GM19372 (cell line): ENCODE data around the gene GDI1.
"Not testable (repeated sequence)": the region's sequence is repeated elsewhere in the genome, so short reads cannot be mapped to it uniquely, and the experiment has no call there.

Experiments used
- ATAC-seq: cut with Tn5 transposase; IDR thresholded peaks from one replicate; pipeline ENCODE4 v1.9.1; 2021; ENCODE audit warnings: mild to moderate bottlenecking, low read depth, moderate library complexity; ENCODE audit not compliant: unreplicated experiment

Gene GDI1

DNA sequence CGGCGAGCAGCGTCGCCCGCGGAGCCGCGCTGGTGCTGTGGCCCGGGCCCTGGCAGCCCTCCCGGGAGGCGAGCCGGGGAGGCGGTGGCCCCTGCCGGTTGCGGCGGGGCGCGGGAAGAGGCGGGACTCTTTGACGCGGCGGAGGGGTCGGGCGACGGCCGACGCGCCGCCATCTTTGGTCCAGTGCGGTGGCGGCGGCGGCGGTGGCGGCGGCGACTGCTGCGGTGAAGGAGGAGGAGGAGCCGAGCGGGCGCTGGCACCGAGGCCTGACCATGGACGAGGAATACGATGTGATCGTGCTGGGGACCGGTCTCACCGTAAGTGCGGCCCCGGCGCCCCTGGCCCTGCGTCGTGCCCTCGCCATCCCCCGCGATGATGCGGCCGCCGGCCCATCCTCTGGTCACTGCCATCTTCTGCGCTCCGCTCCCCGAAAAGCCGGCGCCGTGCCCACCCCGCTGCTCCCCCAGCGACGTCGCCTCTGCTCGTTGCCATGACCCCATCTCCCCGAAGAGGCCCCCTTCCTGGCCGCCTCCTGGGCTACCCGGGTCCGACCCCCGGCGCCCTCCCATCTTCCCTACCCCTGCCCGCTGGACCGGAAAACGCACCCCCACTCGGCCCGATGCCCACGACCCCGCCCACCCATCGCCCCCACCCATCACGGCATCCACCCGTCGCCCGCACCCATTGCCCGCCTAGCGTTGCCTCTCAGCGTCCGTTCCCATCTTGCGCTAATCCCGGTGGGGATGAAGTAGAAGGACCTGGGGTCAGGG, at the start of gene GDI1:
GDI1 (plus strand) TSS at position 172 of the 770 bp plus-strand sequence; CDS start at position 273, 101 bp downstream.
- ATAC-seq: peak; percentile 38

DNA sequence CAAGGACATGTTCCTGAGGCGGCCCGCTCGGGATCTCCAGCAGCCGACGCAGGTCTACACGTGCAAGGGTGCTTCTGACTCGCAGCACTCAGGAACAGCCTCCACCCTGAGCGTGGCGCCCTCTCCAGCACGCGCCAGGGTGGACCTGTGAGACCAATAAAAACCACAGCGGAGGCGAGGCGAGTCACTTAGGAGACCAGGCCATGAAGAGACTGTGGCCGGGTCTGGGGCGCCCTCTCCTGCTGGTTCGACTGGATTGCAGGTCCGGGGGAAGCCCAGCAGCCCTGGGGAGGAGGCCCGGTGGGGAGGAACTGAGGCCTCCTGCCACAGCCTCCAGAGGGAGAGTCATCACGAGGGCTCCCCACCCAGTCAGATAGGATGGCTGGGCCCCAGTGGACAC, 48.9 kb upstream of the GDI1 start:
- not testable (repeated sequence) for ATAC-seq

DNA sequence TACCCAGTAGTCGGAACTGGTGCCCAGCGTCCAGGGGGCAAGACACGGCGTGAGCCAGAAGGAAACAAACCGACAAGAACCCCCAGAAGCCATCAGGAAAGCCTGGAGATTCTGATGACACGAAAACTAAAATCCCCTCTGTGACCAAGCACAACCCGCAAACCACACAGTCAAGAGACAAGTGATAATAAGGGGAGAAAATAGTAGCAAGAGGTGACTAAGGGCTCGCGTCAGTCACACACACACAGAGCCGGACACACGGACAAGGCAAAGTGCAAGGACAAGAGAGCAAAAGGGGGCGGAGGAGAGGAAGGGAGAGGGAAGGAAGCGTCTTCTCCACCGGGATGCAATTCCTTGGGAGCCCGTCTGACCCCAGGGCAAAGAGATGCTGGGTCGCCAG, 48.3 kb upstream of the GDI1 start:
- ATAC-seq: not testable (repeated sequence)

DNA sequence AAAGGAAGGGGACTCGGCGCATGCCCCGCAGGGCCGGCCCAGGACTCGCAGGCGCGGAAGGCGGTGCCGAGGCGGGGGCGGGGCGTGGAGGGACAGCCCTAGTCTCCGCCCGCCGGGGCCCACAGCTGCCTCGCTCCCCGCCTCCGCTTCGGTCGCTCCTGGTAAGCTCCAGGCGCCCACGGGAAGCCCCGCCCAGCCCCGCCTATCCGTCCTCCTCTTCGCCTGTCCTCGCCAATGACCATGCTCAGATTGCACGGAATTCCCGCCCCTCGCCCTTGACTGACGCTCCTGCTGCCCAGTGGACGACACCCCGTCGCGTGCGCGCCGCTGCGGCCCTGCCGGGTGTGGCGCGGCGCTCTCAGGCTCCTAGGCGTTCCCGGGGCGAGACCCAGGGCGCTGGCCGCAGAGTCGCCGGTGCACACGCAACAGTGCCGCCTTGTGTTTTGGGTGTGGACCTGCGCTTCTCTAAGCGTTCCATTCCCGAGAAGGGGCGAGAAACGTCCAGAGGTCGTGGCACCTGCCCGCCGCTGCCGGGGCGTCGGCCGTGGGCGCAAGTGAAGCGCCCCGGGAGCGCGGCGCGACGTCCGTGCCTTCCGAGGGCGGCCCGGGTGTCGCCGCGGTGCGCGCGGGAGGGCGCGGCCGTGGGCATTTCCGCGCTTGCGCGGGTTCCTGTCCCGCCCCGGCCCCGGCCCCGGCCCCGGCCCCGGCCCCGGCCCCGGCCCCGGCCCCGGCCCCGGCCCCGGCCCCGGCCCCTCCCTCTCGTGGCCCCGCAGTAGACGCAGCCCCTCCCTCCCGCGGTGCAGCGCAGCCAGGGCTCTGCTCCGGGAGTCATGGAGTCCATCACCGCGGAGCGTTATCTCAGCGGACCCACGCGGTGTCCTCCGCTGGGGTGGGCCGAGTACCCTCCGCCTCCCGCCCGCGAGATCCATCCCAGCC, 46.9 kb upstream of the GDI1 start:
- ATAC-seq: peak; percentile 68

DNA sequence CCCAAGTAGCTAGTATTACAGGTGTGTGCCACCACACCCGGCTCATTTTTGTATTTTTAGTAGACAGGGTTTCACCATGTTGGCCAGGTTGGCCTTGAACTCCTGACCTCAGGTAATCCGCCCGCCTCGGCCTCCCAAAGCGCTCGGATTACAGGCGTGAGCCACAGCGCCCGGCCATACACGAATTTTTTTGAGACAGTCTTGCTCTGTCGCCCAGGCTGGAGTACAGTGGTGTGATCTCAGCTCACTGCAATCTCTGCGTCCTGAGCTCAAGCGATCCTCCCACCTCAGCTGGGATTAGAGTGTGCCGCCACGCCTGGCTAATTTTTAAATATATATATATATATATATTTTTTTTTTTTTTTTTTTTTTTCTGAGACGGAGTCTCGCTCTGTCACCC, 40.6 kb upstream of the GDI1 start:
- ATAC-seq: not testable (repeated sequence)

DNA sequence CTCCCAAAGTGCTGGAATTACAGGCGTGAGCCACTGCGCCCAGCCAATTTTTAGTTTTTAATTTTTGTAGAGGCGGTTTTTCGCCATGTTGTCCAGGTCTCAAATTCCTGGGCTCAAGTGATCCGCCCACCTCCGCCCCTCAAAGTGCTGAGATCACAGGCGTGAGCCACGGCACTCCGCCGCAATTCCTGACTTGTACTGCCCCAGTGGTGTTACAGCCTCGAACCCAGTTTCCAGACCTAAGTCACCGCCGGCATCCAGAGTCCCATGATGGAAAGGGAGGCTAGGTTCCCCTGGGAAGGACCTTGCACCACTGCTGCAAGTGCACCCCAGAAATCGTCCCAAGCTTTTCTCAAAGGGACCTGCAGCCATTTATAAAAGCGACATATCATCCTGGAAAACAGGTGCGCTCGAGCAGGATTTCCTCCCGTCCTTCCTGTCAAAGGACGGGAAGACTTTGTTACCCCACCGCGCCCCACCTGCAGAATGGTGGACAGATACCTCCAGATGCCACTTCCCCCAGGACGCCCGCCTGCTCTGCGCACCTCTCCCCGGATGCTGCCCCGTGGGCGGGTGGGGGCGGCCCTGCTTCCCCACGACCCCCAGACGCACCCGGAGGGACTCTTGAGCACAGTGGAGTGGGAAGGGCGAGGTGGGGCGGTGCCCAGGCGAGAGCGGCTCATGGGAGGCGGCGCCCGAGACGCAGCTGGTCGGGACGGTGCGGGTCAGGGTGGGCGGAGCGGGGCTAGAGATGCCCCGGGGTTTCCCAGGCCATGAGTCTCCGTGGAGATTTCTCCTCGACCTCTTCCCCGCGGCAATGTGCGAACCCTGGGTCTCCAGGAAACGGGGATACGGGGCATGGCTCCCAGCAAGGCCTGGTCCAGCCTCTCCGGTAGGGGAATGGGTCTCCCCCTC, 39.7 kb upstream of the GDI1 start:
- ATAC-seq: peak; percentile 51

DNA sequence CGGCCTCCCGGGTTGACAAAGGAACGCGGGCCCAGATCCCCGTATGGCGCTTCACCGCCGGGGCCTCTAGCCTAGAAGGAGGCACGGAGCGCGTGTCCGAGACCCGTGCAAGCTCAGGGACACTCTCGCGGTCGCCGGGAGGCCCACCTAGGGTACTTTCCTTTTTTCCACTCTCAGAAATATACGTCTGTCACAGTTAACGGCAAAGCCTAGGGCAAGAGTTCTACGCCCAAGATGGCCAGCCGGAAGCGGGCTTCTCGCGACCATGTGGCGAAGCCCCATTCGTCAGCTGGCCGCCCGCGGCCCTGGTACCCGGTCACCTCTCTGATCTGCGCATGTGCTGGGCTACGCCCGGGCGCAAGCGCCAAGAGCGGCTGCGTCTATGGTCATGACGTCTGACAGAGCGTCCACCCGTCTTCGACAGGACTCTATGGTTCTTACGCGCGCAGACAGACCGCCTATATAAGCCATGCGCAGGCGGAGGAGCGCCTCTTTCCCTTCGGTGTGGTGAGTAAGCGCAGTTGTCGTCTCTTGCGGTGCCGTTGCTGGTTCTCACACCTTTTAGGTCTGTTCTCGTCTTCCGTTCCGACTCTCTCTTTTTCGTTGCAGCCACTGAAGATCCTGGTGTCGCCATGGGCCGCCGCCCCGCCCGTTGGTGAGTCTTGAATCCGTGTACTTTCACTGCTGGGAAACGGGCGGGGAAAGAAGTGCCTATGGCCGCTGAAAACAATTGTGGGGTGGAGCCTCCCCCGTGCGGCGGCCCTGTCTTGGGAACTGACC, 38.9 kb upstream of the GDI1 start, which contains the start of gene RPL10:
RPL10 (plus strand) TSS at position 490 of the 780 bp plus-strand sequence; CDS start at position 633, 143 bp downstream.
- peak; percentile 70 for ATAC-seq

DNA sequence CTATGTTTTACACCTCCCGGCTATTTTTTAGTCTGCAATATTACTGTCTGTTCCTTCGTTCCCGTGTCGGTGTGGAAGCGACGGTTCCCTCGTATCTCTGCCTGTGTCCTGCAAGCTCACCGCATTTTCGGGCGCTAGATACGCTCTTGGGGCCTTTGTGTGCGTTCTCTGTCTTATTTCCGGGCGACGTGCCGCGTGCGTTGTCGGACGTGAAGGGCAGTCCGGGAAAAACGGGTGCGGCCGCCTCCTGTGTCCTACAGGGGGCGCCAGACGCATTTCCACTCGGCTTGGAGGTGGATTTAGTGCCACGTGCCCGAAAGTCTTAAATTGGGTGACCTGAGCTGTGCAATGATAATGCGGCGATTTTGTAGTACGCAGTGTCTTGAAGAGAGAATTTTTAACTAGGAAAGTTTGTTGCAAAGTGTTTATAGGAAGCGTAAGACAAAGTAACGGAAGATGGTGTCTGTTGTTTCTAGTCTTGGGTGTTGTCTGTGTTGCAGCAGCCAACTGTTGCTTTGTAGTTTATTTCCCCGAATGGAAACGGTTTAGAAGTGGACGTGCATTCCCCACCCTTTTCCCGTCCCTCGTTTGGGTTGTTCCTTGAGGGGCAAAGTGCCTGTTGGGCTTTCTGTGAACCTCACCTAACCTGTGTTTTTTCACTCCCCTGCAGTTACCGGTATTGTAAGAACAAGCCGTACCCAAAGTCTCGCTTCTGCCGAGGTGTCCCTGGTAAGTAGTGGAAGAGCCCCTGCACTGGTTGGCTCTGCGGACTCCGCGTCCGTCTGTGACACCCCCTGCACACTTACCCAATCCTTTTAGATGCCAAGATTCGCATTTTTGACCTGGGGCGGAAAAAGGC, 38.1 kb upstream of the GDI1 start:
- ATAC-seq: peak; percentile 20

DNA sequence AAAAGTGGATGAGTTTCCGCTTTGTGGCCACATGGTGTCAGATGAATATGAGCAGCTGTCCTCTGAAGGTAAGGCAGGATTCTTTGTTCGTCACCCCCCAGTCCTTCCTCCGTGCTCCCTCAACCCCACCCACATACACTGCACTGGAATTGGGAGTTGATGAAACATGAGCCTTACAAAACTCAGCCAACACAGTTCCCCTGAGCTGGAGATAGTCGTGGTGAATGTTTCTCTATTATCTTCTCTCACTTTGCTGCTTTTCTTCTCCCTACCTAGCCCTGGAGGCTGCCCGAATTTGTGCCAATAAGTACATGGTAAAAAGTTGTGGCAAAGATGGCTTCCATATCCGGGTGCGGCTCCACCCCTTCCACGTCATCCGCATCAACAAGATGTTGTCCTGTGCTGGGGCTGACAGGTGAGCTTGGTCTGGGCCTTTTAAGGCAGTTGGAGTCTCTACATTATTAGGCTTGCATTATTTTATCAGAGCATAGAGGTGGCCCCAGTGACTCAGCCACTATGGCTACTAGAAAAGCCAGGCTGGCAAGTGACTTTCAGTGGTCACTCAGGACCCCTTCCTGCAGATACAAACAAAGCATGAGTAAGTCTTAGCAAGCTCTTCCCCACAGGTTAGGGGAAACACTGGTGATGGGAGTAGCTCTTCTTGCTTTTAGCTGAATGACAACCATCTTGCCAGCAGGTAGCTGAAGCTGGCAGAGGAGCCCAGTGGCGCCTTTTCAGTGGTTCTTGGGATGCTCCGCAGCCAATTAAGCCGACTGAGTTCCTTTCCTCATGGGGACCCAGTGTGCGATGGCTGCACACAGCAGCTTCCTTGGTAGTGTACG, 37.2 kb upstream of the GDI1 start:
- ATAC-seq: no peak

DNA sequence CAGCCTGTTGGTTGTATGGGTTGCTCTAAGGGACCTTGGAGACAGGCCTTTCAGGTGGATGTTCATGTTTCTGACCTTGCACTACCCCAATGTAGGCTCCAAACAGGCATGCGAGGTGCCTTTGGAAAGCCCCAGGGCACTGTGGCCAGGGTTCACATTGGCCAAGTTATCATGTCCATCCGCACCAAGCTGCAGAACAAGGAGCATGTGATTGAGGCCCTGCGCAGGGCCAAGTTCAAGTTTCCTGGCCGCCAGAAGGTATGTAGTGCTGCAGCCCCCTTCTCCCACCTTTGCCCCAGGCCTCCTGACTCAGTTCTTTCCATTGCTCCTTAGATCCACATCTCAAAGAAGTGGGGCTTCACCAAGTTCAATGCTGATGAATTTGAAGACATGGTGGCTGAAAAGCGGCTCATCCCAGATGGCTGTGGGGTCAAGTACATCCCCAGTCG, 36.6 kb upstream of the GDI1 start:
- not testable (repeated sequence) for ATAC-seq

DNA sequence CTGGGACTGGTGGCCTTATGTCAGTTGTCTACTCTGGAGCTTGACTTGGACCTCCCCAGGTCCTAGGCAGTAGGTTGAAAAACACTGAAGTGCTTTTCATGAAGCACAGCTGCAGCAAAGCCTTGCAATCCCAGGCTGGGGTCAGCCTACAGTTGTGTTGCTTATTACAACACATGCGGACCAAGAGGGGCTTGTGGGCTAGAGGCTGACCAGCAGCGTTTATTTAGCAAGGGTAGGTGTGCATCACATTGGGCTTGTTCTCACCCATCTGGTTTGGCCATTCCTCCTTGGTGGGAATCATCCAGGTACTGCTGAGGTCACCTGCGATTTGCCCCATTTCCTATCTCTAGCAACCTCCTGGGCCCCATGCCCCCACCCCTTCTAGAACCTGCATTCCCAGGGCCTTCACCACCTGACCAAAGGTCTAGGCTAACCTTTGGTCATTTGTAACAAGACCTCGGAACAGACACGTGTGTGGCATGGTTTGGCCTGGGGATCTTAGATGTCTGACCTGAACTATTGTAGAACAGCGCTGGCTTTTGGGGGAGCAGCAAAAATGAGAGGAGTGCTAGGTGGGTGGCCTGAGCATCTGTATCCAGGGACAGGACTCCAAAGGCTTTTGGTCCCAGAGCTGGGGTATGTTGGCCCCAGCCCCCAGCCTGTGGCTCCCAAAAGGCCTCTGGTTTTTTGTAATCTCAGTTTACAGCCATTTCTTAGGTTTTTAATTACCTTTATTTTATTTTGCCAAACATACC, 35.7 kb upstream of the GDI1 start:
- no peak for ATAC-seq

DNA sequence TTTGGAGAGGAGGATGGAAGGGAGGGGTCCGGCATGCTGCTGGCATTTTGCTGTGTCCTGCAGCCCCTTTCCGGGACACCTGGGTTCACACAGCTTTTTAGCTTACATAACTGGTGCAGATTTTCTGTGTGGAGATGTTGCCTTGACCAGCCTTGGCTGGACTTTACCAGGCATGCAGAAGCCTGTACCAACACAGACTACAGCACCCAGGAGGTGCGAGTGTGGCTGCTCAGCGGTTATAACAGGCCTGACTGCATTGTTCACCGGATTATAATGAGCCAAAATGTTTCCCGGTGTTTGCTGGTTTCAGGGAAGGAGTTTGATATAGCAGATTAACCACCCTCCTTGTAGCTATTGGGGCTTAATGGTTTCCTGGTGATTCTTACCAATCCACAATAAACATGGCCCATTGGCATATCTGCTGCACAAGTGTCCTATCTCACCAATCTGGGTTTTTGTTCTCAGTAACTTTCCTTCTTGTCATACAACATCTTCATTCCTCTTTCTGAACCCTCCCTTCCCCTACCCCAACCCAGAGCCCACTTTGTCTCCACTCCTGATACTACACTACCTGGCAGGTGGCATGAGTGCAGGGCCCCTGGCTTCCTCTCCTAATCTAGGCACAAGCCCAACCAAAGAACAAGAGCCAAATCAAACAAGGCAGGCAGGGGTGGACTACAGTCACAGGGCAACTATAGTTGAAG, 34.9 kb upstream of the GDI1 start:
- ATAC-seq: no peak

DNA sequence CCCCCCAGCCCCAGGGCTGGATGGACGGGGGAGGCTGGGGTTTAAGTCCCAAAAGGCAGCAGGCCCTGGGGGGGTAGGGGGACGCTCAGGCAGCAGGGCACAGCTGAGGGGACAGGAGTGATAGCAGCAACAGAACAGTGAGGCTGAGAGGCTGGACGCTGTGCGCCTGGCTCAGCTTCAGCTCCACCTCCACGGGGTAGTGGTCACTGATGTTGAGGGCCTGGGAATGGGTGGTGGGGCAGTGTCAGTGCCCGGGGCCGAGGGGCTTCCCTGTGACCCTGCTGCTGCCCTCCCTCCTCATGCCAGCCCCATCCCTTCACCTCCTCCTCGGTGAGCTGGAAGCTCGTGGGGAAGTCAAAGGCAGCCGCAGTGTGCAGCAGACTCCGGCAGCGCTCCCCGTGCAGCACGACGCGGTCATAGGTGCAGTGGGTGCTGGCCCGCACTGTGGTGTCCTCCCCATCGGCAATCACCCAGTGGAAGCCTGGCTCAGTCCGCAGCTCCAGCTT, 34.3 kb upstream of the GDI1 start:
- no peak for ATAC-seq

DNA sequence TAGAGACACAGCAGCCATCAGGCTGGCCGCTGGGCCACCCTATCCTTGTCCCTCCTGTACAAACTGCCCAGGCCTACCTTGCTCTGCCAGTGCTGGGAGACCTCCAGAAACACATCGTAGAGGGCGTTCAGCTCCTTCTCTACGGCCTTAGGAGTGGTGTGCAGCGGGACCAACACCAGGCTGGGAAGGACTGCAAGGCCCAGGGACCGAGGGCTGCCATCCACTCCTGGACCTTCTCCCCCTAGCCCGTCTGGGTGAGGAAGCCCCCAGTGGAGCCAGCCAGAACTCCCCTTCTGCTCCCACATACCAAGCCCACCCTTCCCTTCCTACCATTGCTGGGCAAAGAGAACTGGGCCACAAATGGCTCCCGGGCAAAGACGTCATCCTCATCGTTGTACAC, 33.8 kb upstream of the GDI1 start:
- no peak for ATAC-seq

DNA sequence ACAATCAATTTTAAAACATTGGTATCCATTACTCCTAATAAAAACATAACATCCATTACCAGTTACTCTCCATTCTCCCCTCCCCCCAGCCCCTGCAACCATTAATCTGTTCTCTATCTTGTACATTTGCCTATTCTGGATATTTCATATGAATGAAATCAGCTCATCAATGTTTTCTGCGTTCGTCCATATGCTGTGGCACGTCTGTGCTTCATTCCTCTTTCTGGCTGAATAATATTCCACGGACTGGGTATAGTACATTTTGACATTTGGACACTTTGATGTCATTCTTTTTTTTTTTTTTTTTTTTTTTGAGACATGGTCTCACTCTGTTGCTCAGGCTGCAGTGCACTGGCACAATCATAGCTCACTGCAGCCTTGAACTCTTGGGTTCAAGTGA, 33.1 kb upstream of the GDI1 start:
- no peak for ATAC-seq

DNA sequence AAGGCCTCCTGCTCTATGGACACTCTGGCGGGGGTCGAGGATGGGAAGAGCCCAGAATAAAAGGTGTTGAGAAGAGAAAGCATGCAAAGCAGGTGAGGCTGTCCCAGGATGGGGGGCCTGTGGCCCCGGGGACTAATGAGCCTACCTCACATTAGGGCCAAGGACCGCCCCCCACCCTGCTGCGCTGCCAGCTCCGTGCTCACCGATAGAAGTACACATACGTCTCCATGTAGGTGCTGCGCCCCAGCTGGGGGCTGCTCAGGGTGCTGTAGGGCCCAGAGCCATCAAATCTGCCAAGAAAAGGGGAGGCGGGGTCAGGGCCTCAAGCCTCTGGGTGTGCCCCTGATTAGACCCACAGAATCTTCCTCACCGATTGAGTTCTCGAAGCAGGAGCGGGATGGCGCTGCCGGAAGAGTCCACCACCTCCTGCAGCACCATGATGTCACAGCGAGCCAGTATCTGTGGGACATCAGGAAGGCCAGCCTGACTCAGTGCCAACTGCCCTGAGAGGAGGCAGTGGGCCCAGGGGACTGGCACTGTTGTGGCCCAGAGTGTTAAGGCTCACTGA, 32.2 kb upstream of the GDI1 start:
- ATAC-seq: no peak
